CD14-positive monocyte (primary cell): Measurements from ENCODE around the gene ANO9. TPM values are rescaled to one million over a fixed set of nuclear protein-coding genes. Genes with fewer than 3 reads are reported as not detected.

Experiments
- DNase-seq, 3 donors: peaks; one replicate each; pipeline ENCODE4 v3.0.0-alpha.2; 2011 to 2022
- H2AFZ ChIP-seq: 2 replicates; pipeline ENCODE4 v1.6.0; 2012; ENCODE audit warnings: mild to moderate bottlenecking, low read depth, low read length, inconsistent platforms; ENCODE audit not compliant: insufficient read depth, poor library complexity, severe bottlenecking
- H3K27ac ChIP-seq, 2 donors: 1 replicate in 1 of 2; 2 replicates in 1 of 2; pipeline ENCODE4 v1.5.1; 2012 to 2013; ENCODE audit warnings: low read length in 2 of 2, control low read depth in 1 of 2, inconsistent platforms in 1 of 2, low read depth in 1 of 2, mild to moderate bottlenecking in 1 of 2
- H3K27me3 ChIP-seq, 2 donors: one replicate each; pipeline versions ENCODE4 v1.6.0 to v1.6.1; 2011 to 2013; ENCODE audit warnings: low read length in 2 of 2; ENCODE audit not compliant: control insufficient read depth in 2 of 2, insufficient read depth in 2 of 2
- H3K36me3 ChIP-seq, 2 donors: replicated peaks in 1 of 2; 1 replicate in 1 of 2; 2 replicates in 1 of 2; pipeline versions ENCODE4 v1.5.1 to v1.6.1; 2012 to 2013; ENCODE audit warnings: low read length in 2 of 2, control low read depth in 1 of 2, inconsistent platforms in 1 of 2, mild to moderate bottlenecking in 1 of 2; ENCODE audit not compliant: insufficient read depth in 2 of 2, control insufficient read depth in 1 of 2
- H3K4me1 ChIP-seq, 2 donors: 1 replicate in 1 of 2; 2 replicates in 1 of 2; pipeline versions ENCODE4 v1.5.1 to v1.6.1; 2012 to 2013; ENCODE audit warnings: low read length in 2 of 2, control low read depth in 1 of 2, inconsistent platforms in 1 of 2, mild to moderate bottlenecking in 1 of 2, moderate library complexity in 1 of 2; ENCODE audit not compliant: insufficient read depth in 2 of 2, control insufficient read depth in 1 of 2
- H3K4me2 ChIP-seq: replicated peaks from 2 replicates; pipeline ENCODE3; 2012; ENCODE audit warnings: low read length, moderate library complexity, mild to moderate bottlenecking; ENCODE audit not compliant: poor library complexity, severe bottlenecking; ENCODE audit errors: extremely low read depth
- H3K4me3 ChIP-seq, 3 experiments: fragments of 200-600 bp in 1 of 3; sonication (generic) in 1 of 3; replicated peaks in 1 of 3; 1 replicate in 2 of 3; 2 replicates in 1 of 3; pipeline ENCODE4 v1.5.1; 2011 to 2013; ENCODE audit warnings: low read length in 3 of 3, mild to moderate bottlenecking in 3 of 3, control low read depth in 2 of 3, low read depth in 2 of 3, inconsistent platforms in 1 of 3, moderate library complexity in 1 of 3
- H3K79me2 ChIP-seq: 2 replicates; pipeline ENCODE4 v1.6.0; 2012; ENCODE audit warnings: mild to moderate bottlenecking, control low read depth, inconsistent platforms, low read length, moderate library complexity; ENCODE audit not compliant: insufficient read depth
- H3K9ac ChIP-seq: 2 replicates; pipeline ENCODE4 v1.6.0; 2017; ENCODE audit warnings: low read length, mild to moderate bottlenecking; ENCODE audit not compliant: insufficient read depth, poor library complexity, severe bottlenecking
- H3K9me3 ChIP-seq, 2 donors: replicated peaks in 1 of 2; 1 replicate in 1 of 2; 2 replicates in 1 of 2; pipeline versions ENCODE4 v1.5.1 to v1.6.1; 2012 to 2013; ENCODE audit warnings: low read length in 2 of 2, control low read depth in 1 of 2; ENCODE audit not compliant: control insufficient read depth in 1 of 2, insufficient read depth in 1 of 2
- H4K20me1 ChIP-seq: 2 replicates; pipeline ENCODE4 v1.6.0; 2012; ENCODE audit warnings: mild to moderate bottlenecking, low read length, control low read depth, moderate library complexity; ENCODE audit not compliant: insufficient read depth
- H3K27ac Mint-ChIP-seq, 7 donors: one replicate each; pipeline ENCODE4 v1.8.0; 2020; ENCODE audit warnings: mild to moderate bottlenecking in 7 of 7, mixed read lengths in 7 of 7, moderate library complexity in 6 of 7, inconsistent platforms in 2 of 7
- H3K27me3 Mint-ChIP-seq, 3 donors: one replicate each; pipeline ENCODE4 v1.8.0; 2021 to 2022; ENCODE audit warnings: low read depth in 3 of 3, mild to moderate bottlenecking in 3 of 3, mixed read lengths in 3 of 3, moderate library complexity in 3 of 3, inconsistent platforms in 1 of 3
- H3K36me3 Mint-ChIP-seq, 2 donors: one replicate each; pipeline ENCODE4 v1.8.0; 2020; ENCODE audit warnings: mixed read lengths in 2 of 2, inconsistent platforms in 1 of 2, mild to moderate bottlenecking in 1 of 2
- H3K4me1 Mint-ChIP-seq: one replicate; pipeline ENCODE4 v1.8.0; 2020; ENCODE audit warnings: mild to moderate bottlenecking, mixed read lengths
- H3K4me3 Mint-ChIP-seq, 2 donors: one replicate each; pipeline ENCODE4 v1.8.0; 2020; ENCODE audit warnings: mild to moderate bottlenecking in 2 of 2, mixed read lengths in 2 of 2, moderate library complexity in 1 of 2
- H3K9me3 Mint-ChIP-seq, 7 donors: one replicate each; pipeline ENCODE4 v1.8.0; 2020 to 2022; ENCODE audit warnings: mixed read lengths in 7 of 7, mild to moderate bottlenecking in 6 of 7, moderate library complexity in 6 of 7, inconsistent platforms in 2 of 7
- WGBS: methylation state at CpG from one replicate; pipeline ENCODE4 v1.1.5; 2013; ENCODE audit warnings: missing lambda C conversion rate; ENCODE audit not compliant: insufficient coverage; 5-methylcytosine and 5-hydroxymethylcytosine counted together
- intact Hi-C, 2 donors: fragments of 100-400 bp; cut with micrococcal nuclease; formaldehyde crosslinking; loops; one replicate each; pipeline versions ENCODE4 v1.15.0 to v1.15.1; 2023
- polyA plus RNA-seq, 3 donors: library from polyadenylated mRNA; depleted of rRNA in 1 of 3; unstranded in 2 of 3; stranded (reverse) in 1 of 3; fragments of 300-500 nt in 2 of 3; fragments of >200 nt in 1 of 3; fragmentation: Illumina TruSeq in 2 of 3; gene quantifications; 1 replicate in 2 of 3; 2 replicates in 1 of 3; pipeline ENCODE4 v1.2.3, GENCODE V29; 2012 to 2021
- TF ChIP-seq, protein P1 (sequence below): fragments of 200-600 bp; IDR thresholded peaks from one replicate; pipeline ENCODE4 v1.8.0; 2022; ENCODE audit warnings: antibody characterized with exemption, mild to moderate bottlenecking

The ANO9 gene
- polyA plus RNA-seq, 3 donors = 0.18 to 0.24 TPM; not detected in 1

DNA sequence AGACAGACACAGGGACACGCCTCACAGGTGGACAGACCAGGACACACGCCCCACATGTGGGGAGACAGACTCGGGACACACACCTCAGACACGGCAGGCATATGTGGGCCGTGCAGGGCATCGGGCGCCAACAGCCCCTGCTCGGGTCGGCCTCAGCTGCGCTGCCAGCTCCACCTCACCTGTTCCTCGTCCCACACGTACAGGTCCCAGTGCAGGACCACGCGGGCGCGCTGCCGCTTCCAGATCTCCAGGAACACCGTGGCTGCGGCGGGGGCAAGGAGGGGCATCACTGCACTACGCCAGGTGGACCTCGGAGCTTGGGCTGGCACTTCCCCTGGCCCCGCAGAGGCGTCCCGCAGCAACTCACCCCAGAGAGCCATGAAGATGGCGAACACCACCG lies 12.4 kb downstream of the ANO9 start:
- Histone ChIP-seq H3K27me3 (no peaks in the 10 kb centered on the region), H3K4me3 (no peak overlapping the region), H2AFZ (no peak overlapping the region), H3K27ac (no peak overlapping the region), H3K79me2 (no peaks in the 10 kb centered on the region), H3K9me3 (no peaks in the 10 kb centered on the region), H3K9ac (no peak overlapping the region), H4K20me1 (no peaks in the 10 kb centered on the region), H3K36me3 (no peaks in the 10 kb centered on the region), H3K4me2 (no peak overlapping the region), H3K4me1 (no peaks in the 10 kb centered on the region)
- H3K4me3 Mint-ChIP-seq = no peak overlapping the region
- no peaks in the 10 kb centered on the region for H3K36me3 Mint-ChIP-seq
- H3K4me1 Mint-ChIP-seq = no peaks in the 10 kb centered on the region
- intact Hi-C loops = no loop called here
- 92% methylated on average over 26 of the region's 27 CpGs for WGBS
- peaks cover 10 to 22% (median 20%) of the 10 kb centered on the region in 3 donors for H3K27me3 Mint-ChIP-seq
- peaks cover 8 to 21% (median 12%) of the 10 kb centered on the region in 7 donors for H3K9me3 Mint-ChIP-seq
- H3K27ac Mint-ChIP-seq = peak overlapping the region in 1 of 7 donors; percentile 10
- TF ChIP-seq, protein P1, sequence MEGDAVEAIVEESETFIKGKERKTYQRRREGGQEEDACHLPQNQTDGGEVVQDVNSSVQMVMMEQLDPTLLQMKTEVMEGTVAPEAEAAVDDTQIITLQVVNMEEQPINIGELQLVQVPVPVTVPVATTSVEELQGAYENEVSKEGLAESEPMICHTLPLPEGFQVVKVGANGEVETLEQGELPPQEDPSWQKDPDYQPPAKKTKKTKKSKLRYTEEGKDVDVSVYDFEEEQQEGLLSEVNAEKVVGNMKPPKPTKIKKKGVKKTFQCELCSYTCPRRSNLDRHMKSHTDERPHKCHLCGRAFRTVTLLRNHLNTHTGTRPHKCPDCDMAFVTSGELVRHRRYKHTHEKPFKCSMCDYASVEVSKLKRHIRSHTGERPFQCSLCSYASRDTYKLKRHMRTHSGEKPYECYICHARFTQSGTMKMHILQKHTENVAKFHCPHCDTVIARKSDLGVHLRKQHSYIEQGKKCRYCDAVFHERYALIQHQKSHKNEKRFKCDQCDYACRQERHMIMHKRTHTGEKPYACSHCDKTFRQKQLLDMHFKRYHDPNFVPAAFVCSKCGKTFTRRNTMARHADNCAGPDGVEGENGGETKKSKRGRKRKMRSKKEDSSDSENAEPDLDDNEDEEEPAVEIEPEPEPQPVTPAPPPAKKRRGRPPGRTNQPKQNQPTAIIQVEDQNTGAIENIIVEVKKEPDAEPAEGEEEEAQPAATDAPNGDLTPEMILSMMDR = no peak
- no peak for DNase-seq

DNA sequence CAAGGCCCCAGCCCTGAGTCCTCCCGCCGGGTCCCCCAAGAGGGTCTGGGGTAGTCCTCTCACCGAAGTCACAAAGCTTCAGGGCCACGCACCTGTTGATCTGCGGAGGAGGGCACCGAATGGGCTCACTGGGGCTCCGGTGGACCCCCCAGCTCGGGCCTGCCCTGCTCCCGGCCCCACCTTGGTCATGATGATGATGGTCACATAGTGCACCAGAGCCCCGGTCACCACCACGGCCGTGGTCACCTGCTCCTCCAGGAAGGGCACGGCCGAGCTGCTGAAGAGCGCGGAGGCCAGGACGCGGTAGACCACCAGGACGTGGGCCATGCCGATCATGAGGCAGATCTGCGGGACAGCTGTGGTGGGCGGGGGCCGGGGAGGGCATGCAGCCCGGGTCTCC lies 13.5 kb downstream of the ANO9 start:
- TF ChIP-seq, protein P1 = no peak
- H3K4me2 ChIP-seq = no peak overlapping the region
- no peaks in the 10 kb centered on the region for H3K36me3 ChIP-seq
- Mint-ChIP-seq H3K36me3 (no peaks in the 10 kb centered on the region), H3K27me3 (peaks cover 10 to 30% (median 21%) of the 10 kb centered on the region in 3 donors), H3K4me1 (no peaks in the 10 kb centered on the region), H3K4me3 (no peak overlapping the region), H3K9me3 (peaks cover 8 to 24% (median 13%) of the 10 kb centered on the region in 7 donors), H3K27ac (no peak overlapping the region)
- H3K9ac ChIP-seq = no peak overlapping the region
- H3K27me3 ChIP-seq = peaks cover 0 to 2% of the 10 kb centered on the region in 2 donors
- H3K79me2 ChIP-seq = no peaks in the 10 kb centered on the region
- no peak overlapping the region for H2AFZ ChIP-seq
- H3K4me1 ChIP-seq = no peaks in the 10 kb centered on the region
- intact Hi-C loops = no loop called here
- 94% methylated on average over 24 of the region's 24 CpGs for WGBS
- H3K27ac ChIP-seq = no peak overlapping the region
- H3K4me3 ChIP-seq = no peak overlapping the region
- no peaks in the 10 kb centered on the region for H4K20me1 ChIP-seq
- no peaks in the 10 kb centered on the region for H3K9me3 ChIP-seq
- DNase-seq = no peak
